KOPT-K1 (cell line): ENCODE results near the gene RALGPS1.

Experiments used
- H3K27ac ChIP-seq: fragments of 200-600 bp; sonication (generic); 2 replicates; pipeline ENCODE4 v1.5.1; 2016; ENCODE audit warnings: antibody characterized with exemption, mild to moderate bottlenecking, low read depth, low read length; ENCODE audit not compliant: poor library complexity, severe bottlenecking
- H3K36me3 ChIP-seq: fragments of 200-600 bp; sonication (generic); 2 replicates; pipeline ENCODE4 v1.5.1; 2017; ENCODE audit warnings: antibody characterized with exemption, mild to moderate bottlenecking, low read length, moderate library complexity; ENCODE audit not compliant: insufficient read depth
- H3K9me3 ChIP-seq: fragments of 200-600 bp; sonication (generic); 2 replicates; pipeline ENCODE4 v1.5.1; 2017; ENCODE audit warnings: antibody characterized with exemption, low read length, mild to moderate bottlenecking; ENCODE audit not compliant: insufficient read depth, poor library complexity, severe bottlenecking

RALGPS1 gene

GRCh38 chr9:127192744-127193143, 278.2 kb downstream of the RALGPS1 start:
- Histone ChIP-seq H3K9me3 (no peaks in the 10 kb centered on the region), H3K36me3 (peaks cover 14% of the 10 kb centered on the region; the same call in 1 of the 2 replicates), H3K27ac (no peak overlapping the region)

- peaks cover 14% of the 10 kb centered on the region; the same call in 1 of the 2 replicates for H3K36me3 ChIP-seq
- no peak overlapping the region for H3K27ac ChIP-seq
- H3K9me3 ChIP-seq: no peaks in the 10 kb centered on the region
These were observed 278.9 kb downstream of the RALGPS1 start for GRCh38 chr9:127193483-127193882.

GRCh38 chr9:127194881-127195713, 280.5 kb downstream of the RALGPS1 start:
- Histone ChIP-seq H3K27ac (no peak overlapping the region), H3K9me3 (no peaks in the 10 kb centered on the region), H3K36me3 (peaks cover 14% of the 10 kb centered on the region; the same call in 1 of the 2 replicates)

- Histone ChIP-seq H3K9me3 (no peaks in the 10 kb centered on the region), H3K36me3 (peaks cover 14% of the 10 kb centered on the region; the same call in 1 of the 2 replicates), H3K27ac (no peak overlapping the region)
These were observed 281.6 kb downstream of the RALGPS1 start for GRCh38 chr9:127195976-127196825.

GRCh38 chr9:127196826-127197145, 282.2 kb downstream of the RALGPS1 start:
- Histone ChIP-seq H3K36me3 (peaks cover 14% of the 10 kb centered on the region; the same call in 1 of the 2 replicates), H3K9me3 (no peaks in the 10 kb centered on the region), H3K27ac (no peak overlapping the region)

- Histone ChIP-seq H3K9me3 (no peaks in the 10 kb centered on the region), H3K27ac (no peak overlapping the region), H3K36me3 (peaks cover 14% of the 10 kb centered on the region; the same call in 1 of the 2 replicates)
These were observed 282.7 kb downstream of the RALGPS1 start for GRCh38 chr9:127197186-127197860.

GRCh38 chr9:127197861-127198430, 283.4 kb downstream of the RALGPS1 start:
- H3K27ac ChIP-seq: no peak overlapping the region
- no peaks in the 10 kb centered on the region for H3K9me3 ChIP-seq

GRCh38 chr9:127198587-127198986, 284.0 kb downstream of the RALGPS1 start:
- Histone ChIP-seq H3K9me3 (no peaks in the 10 kb centered on the region), H3K36me3 (peaks cover 14% of the 10 kb centered on the region; the same call in 1 of the 2 replicates), H3K27ac (no peak overlapping the region)

More at GRCh38 chr9:127197861-127198430, 283.4 kb downstream of the RALGPS1 start:
- H3K36me3 ChIP-seq: peaks cover 14% of the 10 kb centered on the region; the same call in 1 of the 2 replicates

- H3K36me3 ChIP-seq: peaks cover 14% of the 10 kb centered on the region; the same call in 1 of the 2 replicates
- no peak overlapping the region for H3K27ac ChIP-seq
- H3K9me3 ChIP-seq: no peaks in the 10 kb centered on the region
These were observed 284.6 kb downstream of the RALGPS1 start for GRCh38 chr9:127199001-127199791.

- Histone ChIP-seq H3K9me3 (no peaks in the 10 kb centered on the region), H3K36me3 (peaks cover 14% of the 10 kb centered on the region; the same call in 1 of the 2 replicates), H3K27ac (no peak overlapping the region)
These were observed 285.7 kb downstream of the RALGPS1 start for GRCh38 chr9:127200106-127200862.

GRCh38 chr9:127201071-127201541, 286.5 kb downstream of the RALGPS1 start:
- peaks cover 10% of the 10 kb centered on the region; the same call in 1 of the 2 replicates for H3K36me3 ChIP-seq
- no peaks in the 10 kb centered on the region for H3K9me3 ChIP-seq
- H3K27ac ChIP-seq: no peak overlapping the region

- no peak overlapping the region for H3K27ac ChIP-seq
- H3K9me3 ChIP-seq: no peaks in the 10 kb centered on the region
- H3K36me3 ChIP-seq: peaks cover 3% of the 10 kb centered on the region; the same call in 1 of the 2 replicates
These were observed 287.1 kb downstream of the RALGPS1 start for GRCh38 chr9:127201731-127202130.

- no peak overlapping the region for H3K27ac ChIP-seq
- H3K36me3 ChIP-seq: no peaks in the 10 kb centered on the region
- H3K9me3 ChIP-seq: no peaks in the 10 kb centered on the region
These were observed 288.0 kb downstream of the RALGPS1 start for GRCh38 chr9:127202461-127203169.
